ENCODE measurements around the gene DPP6. TPM values are rescaled to one million over a fixed set of nuclear protein-coding genes. Genes with fewer than 3 reads are reported as not detected.

Gene DPP6
- total RNA-seq, 1 experiment from 2014 or later, result not detected

DNA sequence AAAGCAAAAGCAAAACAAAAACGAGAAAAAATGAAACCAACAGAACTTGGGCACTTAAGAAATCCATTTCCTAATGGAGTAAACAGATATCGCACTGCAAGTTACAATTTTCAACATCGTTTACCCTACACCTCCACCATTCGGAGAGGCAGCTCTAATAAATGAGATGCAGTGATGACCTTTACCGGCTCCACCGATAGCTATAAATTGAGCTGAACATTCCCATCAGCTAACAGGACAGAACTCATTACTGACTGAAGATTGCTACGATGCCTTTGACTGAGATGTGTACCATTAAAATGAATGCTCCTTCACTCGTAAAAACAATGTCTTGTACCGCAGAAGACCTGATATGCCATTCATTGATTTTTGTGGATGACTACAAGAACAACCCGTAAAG is 465.6 kb downstream of the DPP6 start:
- H3K9me3 Mint-ChIP-seq, result peaks cover 87% of the 10 kb centered on the region
- POLR2A ChIA-PET, result no interaction called here
- no peak for TF ChIP-seq ZNF425 (CRISPR knock-in tag; conservative IDR thresholded peaks at IDR 0.05)
- no peak for TF ChIP-seq TEAD4 (CRISPR knock-in tag; IDR thresholded peaks at IDR 0.05)
- no peak for TF ChIP-seq CREM (CRISPR knock-in tag; IDR thresholded peaks at IDR 0.05)
- no peak for TF ChIP-seq SOX15 (CRISPR knock-in tag; IDR thresholded peaks at IDR 0.05)
- no peak overlapping the region for H3K4me3 Mint-ChIP-seq
- CTCF ChIA-PET, result no interaction called here
- H3K4me1 Mint-ChIP-seq, result no peaks in the 10 kb centered on the region
- DNase-seq (ENCODE audit: low spot score) (no peak), ATAC-seq (no peak)
- peaks cover 22% of the 10 kb centered on the region for H3K27me3 Mint-ChIP-seq (ENCODE audit: low read depth)
- H3K27ac Mint-ChIP-seq, result no peak overlapping the region
- peaks cover 77% of the 10 kb centered on the region for H3K36me3 Mint-ChIP-seq

GRCh38 chr7:154519229-154519628 is 467.0 kb downstream of the DPP6 start:
- Mint-ChIP-seq H3K4me1 (no peaks in the 10 kb centered on the region), H3K27ac (no peak overlapping the region), H3K9me3 (peaks cover 90% of the 10 kb centered on the region), H3K27me3 (ENCODE audit: low read depth) (peaks cover 27% of the 10 kb centered on the region), H3K36me3 (peaks cover 81% of the 10 kb centered on the region), H3K4me3 (no peak overlapping the region)
- ChIA-PET CTCF (no interaction called here), POLR2A (no interaction called here)
- ATAC-seq (no peak), DNase-seq (ENCODE audit: low spot score) (no peak)
- TF ChIP-seq ERG (CRISPR knock-in tag; IDR thresholded peaks at IDR 0.05) (no peak), SMAD3 (CRISPR knock-in tag; IDR thresholded peaks at IDR 0.05; ENCODE audit: borderline replicate concordance) (no peak), NFE2L1 (CRISPR knock-in tag; IDR thresholded peaks at IDR 0.05) (no peak), JUN (CRISPR knock-in tag; IDR thresholded peaks at IDR 0.05) (no peak), GTF2I (CRISPR knock-in tag; conservative IDR thresholded peaks at IDR 0.05) (no peak), AFF4 (CRISPR knock-in tag; IDR thresholded peaks at IDR 0.05; ENCODE audit: borderline replicate concordance) (no peak), CBFB (CRISPR knock-in tag; IDR thresholded peaks at IDR 0.05; ENCODE audit: low read depth) (no peak), ZNF671 (CRISPR knock-in tag; IDR thresholded peaks at IDR 0.05) (no peak), CREB1 (CRISPR knock-in tag; IDR thresholded peaks at IDR 0.05) (no peak), ATF3 (CRISPR knock-in tag; conservative IDR thresholded peaks at IDR 0.05) (no peak), SOX15 (CRISPR knock-in tag; IDR thresholded peaks at IDR 0.05) (no peak), NR3C1 (CRISPR knock-in tag; conservative IDR thresholded peaks at IDR 0.05; ENCODE audit: low read depth) (no peak), NFATC4 (CRISPR knock-in tag; IDR thresholded peaks at IDR 0.05) (no peak), ZNF425 (CRISPR knock-in tag; conservative IDR thresholded peaks at IDR 0.05) (no peak)
- TF ChIP-seq, protein P1, sequence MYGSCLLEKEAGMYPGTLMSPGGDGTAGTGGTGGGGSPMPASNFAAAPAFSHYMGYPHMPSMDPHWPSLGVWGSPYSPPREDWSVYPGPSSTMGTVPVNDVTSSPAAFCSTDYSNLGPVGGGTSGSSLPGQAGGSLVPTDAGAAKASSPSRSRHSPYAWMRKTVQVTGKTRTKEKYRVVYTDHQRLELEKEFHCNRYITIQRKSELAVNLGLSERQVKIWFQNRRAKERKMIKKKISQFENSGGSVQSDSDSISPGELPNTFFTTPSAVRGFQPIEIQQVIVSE (CRISPR knock-in tag; IDR thresholded peaks at IDR 0.05; ENCODE audit: borderline replicate concordance), result no peak
- TF ChIP-seq, protein P2, sequence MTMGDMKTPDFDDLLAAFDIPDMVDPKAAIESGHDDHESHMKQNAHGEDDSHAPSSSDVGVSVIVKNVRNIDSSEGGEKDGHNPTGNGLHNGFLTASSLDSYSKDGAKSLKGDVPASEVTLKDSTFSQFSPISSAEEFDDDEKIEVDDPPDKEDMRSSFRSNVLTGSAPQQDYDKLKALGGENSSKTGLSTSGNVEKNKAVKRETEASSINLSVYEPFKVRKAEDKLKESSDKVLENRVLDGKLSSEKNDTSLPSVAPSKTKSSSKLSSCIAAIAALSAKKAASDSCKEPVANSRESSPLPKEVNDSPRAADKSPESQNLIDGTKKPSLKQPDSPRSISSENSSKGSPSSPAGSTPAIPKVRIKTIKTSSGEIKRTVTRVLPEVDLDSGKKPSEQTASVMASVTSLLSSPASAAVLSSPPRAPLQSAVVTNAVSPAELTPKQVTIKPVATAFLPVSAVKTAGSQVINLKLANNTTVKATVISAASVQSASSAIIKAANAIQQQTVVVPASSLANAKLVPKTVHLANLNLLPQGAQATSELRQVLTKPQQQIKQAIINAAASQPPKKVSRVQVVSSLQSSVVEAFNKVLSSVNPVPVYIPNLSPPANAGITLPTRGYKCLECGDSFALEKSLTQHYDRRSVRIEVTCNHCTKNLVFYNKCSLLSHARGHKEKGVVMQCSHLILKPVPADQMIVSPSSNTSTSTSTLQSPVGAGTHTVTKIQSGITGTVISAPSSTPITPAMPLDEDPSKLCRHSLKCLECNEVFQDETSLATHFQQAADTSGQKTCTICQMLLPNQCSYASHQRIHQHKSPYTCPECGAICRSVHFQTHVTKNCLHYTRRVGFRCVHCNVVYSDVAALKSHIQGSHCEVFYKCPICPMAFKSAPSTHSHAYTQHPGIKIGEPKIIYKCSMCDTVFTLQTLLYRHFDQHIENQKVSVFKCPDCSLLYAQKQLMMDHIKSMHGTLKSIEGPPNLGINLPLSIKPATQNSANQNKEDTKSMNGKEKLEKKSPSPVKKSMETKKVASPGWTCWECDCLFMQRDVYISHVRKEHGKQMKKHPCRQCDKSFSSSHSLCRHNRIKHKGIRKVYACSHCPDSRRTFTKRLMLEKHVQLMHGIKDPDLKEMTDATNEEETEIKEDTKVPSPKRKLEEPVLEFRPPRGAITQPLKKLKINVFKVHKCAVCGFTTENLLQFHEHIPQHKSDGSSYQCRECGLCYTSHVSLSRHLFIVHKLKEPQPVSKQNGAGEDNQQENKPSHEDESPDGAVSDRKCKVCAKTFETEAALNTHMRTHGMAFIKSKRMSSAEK (CRISPR knock-in tag; IDR thresholded peaks at IDR 0.05; ENCODE audit: borderline replicate concordance), result no peak
